ENCODE data around the gene CCDC88B. TPM values are rescaled to one million over a fixed set of nuclear protein-coding genes. Genes with fewer than 3 reads are reported as not detected.

CCDC88B gene
- polyA plus RNA-seq, 1 donor from 2014 or later: 1.3 TPM

- H3K9me2 ChIP-seq (ENCODE audit: insufficient read depth, low read length): no peaks in the 10 kb centered on the region
- TF ChIP-seq EP300 (conservative IDR thresholded peaks at IDR 0.05; ENCODE audit: poor library complexity, severe bottlenecking) (no peak), CTCF (IDR thresholded peaks at IDR 0.05; ENCODE audit: poor library complexity, severe bottlenecking) (no peak), EZH2 (IDR thresholded peaks at IDR 0.05; ENCODE audit: borderline replicate concordance, insufficient read depth, low read length, poor library complexity, severe bottlenecking) (no peak), SMC3 (conservative IDR thresholded peaks at IDR 0.05; ENCODE audit: poor library complexity) (no peak), RAD21 (conservative IDR thresholded peaks at IDR 0.05) (no peak), POLR2AphosphoS5 (IDR thresholded peaks at IDR 0.05) (no peak), MXI1 (conservative IDR thresholded peaks at IDR 0.05; ENCODE audit: poor library complexity, severe bottlenecking) (no peak), TAF1 (IDR thresholded peaks at IDR 0.05; ENCODE audit: low read depth) (no peak), REST (IDR thresholded peaks at IDR 0.05; ENCODE audit: borderline replicate concordance) (no peak)
- H3K9ac ChIP-seq (ENCODE audit: low read length): no peak overlapping the region
- H3K27ac ChIP-seq (ENCODE audit: low read length): no peak overlapping the region
- H3K4me3 ChIP-seq (ENCODE audit: low read length): no peak overlapping the region
- no peak overlapping the region for H2AFZ ChIP-seq (ENCODE audit: low read depth, low read length)
- H3K36me3 ChIP-seq (ENCODE audit: insufficient read depth, low read length): no peaks in the 10 kb centered on the region
- H4K20me1 ChIP-seq (ENCODE audit: insufficient read depth): no peaks in the 10 kb centered on the region
- no peaks in the 10 kb centered on the region for H3K9me3 ChIP-seq (ENCODE audit: low read length)
- no peaks in the 10 kb centered on the region for H3F3A ChIP-seq (ENCODE audit: insufficient read depth, low read length, poor library complexity, severe bottlenecking)
- H3K79me2 ChIP-seq (replicated peaks; ENCODE audit: insufficient read depth, low read length): no peaks in the 10 kb centered on the region
- H3K27me3 ChIP-seq (ENCODE audit: insufficient read depth, low read depth, low read length): no peaks in the 10 kb centered on the region
- H3K4me2 ChIP-seq (ENCODE audit: low read length): no peak overlapping the region
Observed at GRCh38 chr11:64400102-64400501, 60.1 kb downstream of the CCDC88B start.

GRCh38 chr11:64400667-64401066, 60.7 kb downstream of the CCDC88B start:
- no peaks in the 10 kb centered on the region for H3K27me3 ChIP-seq (ENCODE audit: insufficient read depth, low read depth, low read length)
- no peak overlapping the region for H3K27ac ChIP-seq (ENCODE audit: low read length)
- no peak overlapping the region for H3K4me3 ChIP-seq (ENCODE audit: low read length)
- no peaks in the 10 kb centered on the region for H3F3A ChIP-seq (ENCODE audit: insufficient read depth, low read length, poor library complexity, severe bottlenecking)
- no peak overlapping the region for H2AFZ ChIP-seq (ENCODE audit: low read depth, low read length)
- no peak for TF ChIP-seq CTCF (IDR thresholded peaks at IDR 0.05; ENCODE audit: poor library complexity, severe bottlenecking)
- TF ChIP-seq SMC3 (conservative IDR thresholded peaks at IDR 0.05; ENCODE audit: poor library complexity): no peak
- no peak for TF ChIP-seq TAF1 (IDR thresholded peaks at IDR 0.05; ENCODE audit: low read depth)
- no peak for TF ChIP-seq EP300 (conservative IDR thresholded peaks at IDR 0.05; ENCODE audit: poor library complexity, severe bottlenecking)
- no peak for TF ChIP-seq REST (IDR thresholded peaks at IDR 0.05; ENCODE audit: borderline replicate concordance)
- TF ChIP-seq MXI1 (conservative IDR thresholded peaks at IDR 0.05; ENCODE audit: poor library complexity, severe bottlenecking): no peak
- no peaks in the 10 kb centered on the region for H3K79me2 ChIP-seq (replicated peaks; ENCODE audit: insufficient read depth, low read length)
- H3K9ac ChIP-seq (ENCODE audit: low read length): no peak overlapping the region
- no peaks in the 10 kb centered on the region for H3K9me3 ChIP-seq (ENCODE audit: low read length)
- H4K20me1 ChIP-seq (ENCODE audit: insufficient read depth): no peaks in the 10 kb centered on the region
- no peak overlapping the region for H3K4me2 ChIP-seq (ENCODE audit: low read length)
- H3K36me3 ChIP-seq (ENCODE audit: insufficient read depth, low read length): no peaks in the 10 kb centered on the region
- H3K9me2 ChIP-seq (ENCODE audit: insufficient read depth, low read length): no peaks in the 10 kb centered on the region

Measured in neural cell (in vitro differentiated cells).